Fibroblast of lung (primary cell): ENCODE results near the gene NFIC. TPM values are rescaled to one million over a fixed set of nuclear protein-coding genes. Genes with fewer than 3 reads are reported as not detected.
A peak's percentile ranks its signal among the peaks of the same experiment; 100 is the strongest.

ENCODE experiments used
- DNase-seq, 2 donors: peaks; one replicate each; pipeline versions ENCODE4 v3.0.0 to v3.0.0-alpha.2; 2010; ENCODE audit warnings: low read depth in 2 of 2
- H2AFZ ChIP-seq: 2 replicates; pipeline ENCODE4 v1.5.1; 2012; ENCODE audit warnings: low read length, control low read depth, inconsistent platforms
- H3K27ac ChIP-seq: 2 replicates; pipeline ENCODE4 v1.5.1; 2011; ENCODE audit warnings: low read length, control low read depth; ENCODE audit not compliant: insufficient read depth
- H3K27me3 ChIP-seq: 2 replicates; pipeline ENCODE4 v1.5.1; 2011; ENCODE audit warnings: mild to moderate bottlenecking, low read length; ENCODE audit not compliant: control insufficient read depth, insufficient read depth
- H3K36me3 ChIP-seq: 2 replicates; pipeline ENCODE4 v1.5.1; 2011; ENCODE audit warnings: low read length; ENCODE audit not compliant: control insufficient read depth, insufficient read depth
- H3K4me1 ChIP-seq: 2 replicates; pipeline ENCODE4 v1.5.1; 2011; ENCODE audit warnings: low read length; ENCODE audit not compliant: control insufficient read depth, insufficient read depth; ENCODE audit errors: extremely low read depth
- H3K4me2 ChIP-seq: 2 replicates; pipeline ENCODE4 v1.5.1; 2011; ENCODE audit warnings: low read length, control low read depth; ENCODE audit not compliant: insufficient read depth; ENCODE audit errors: extremely low read depth
- H3K4me3 ChIP-seq, 4 experiments: fragments of 200-600 bp in 1 of 4; sonication (generic) in 1 of 4; replicated peaks in 1 of 4; 2 replicates each; pipeline ENCODE4 v1.5.1; 2011 to 2016; ENCODE audit warnings: low read length in 4 of 4, low read depth in 3 of 4, mild to moderate bottlenecking in 3 of 4, control low read depth in 2 of 4, inconsistent platforms in 1 of 4, mixed read lengths in 1 of 4; ENCODE audit not compliant: insufficient read depth in 1 of 4; ENCODE audit errors: control extremely low read depth in 1 of 4
- H3K79me2 ChIP-seq: 2 replicates; pipeline ENCODE4 v1.5.1; 2012; ENCODE audit warnings: mild to moderate bottlenecking, low read length, inconsistent platforms; ENCODE audit not compliant: control insufficient read depth, insufficient read depth
- H3K9ac ChIP-seq: 2 replicates; pipeline ENCODE4 v1.5.1; 2011; ENCODE audit warnings: mild to moderate bottlenecking, low read length, control low read depth; ENCODE audit not compliant: insufficient read depth
- H3K9me3 ChIP-seq: 2 replicates; pipeline ENCODE4 v1.5.1; 2012; ENCODE audit warnings: low read depth, low read length; ENCODE audit not compliant: control insufficient read depth, insufficient read depth
- H4K20me1 ChIP-seq: 2 replicates; pipeline ENCODE4 v1.5.1; 2011; ENCODE audit warnings: low read length; ENCODE audit not compliant: control insufficient read depth, insufficient read depth; ENCODE audit errors: extremely low read depth
- EZH2 ChIP-seq: IDR thresholded peaks from 2 replicates; pipeline ENCODE4 v1.5.1; 2012; ENCODE audit warnings: low read length, control low read depth, mild to moderate bottlenecking; ENCODE audit errors: missing control alignments
- polyA plus RNA-seq, 2 donors: library from polyadenylated mRNA; depleted of rRNA in 1 of 2; stranded (reverse) in 1 of 2; unstranded in 1 of 2; fragments of >200 nt; gene quantifications; 2 replicates each; pipeline ENCODE4 v1.2.1, GENCODE V29; 2011 to 2012; ENCODE audit warnings: missing spikeins in 1 of 2
- total RNA-seq: library from RNA; depleted of rRNA; stranded (reverse); fragments of >200 nt; gene quantifications from 2 replicates; pipeline ENCODE4 v1.2.1, GENCODE V29; 2014
- TF ChIP-seq, protein P1 (sequence below), 2 donors: IDR thresholded peaks in 1 of 2; conservative IDR thresholded peaks in 1 of 2; 1 replicate in 1 of 2; 2 replicates in 1 of 2; pipeline ENCODE4 v1.5.1; 2011 to 2012; ENCODE audit warnings: low read length in 2 of 2, control low read depth in 1 of 2, inconsistent platforms in 1 of 2, low read depth in 1 of 2, mild to moderate bottlenecking in 1 of 2

Gene NFIC
- total and polyA plus RNA-seq, 2 donors (not counting 1 experiment from before 2014, with no cell fraction given) = 7.9 to 66.4 TPM

DNA sequence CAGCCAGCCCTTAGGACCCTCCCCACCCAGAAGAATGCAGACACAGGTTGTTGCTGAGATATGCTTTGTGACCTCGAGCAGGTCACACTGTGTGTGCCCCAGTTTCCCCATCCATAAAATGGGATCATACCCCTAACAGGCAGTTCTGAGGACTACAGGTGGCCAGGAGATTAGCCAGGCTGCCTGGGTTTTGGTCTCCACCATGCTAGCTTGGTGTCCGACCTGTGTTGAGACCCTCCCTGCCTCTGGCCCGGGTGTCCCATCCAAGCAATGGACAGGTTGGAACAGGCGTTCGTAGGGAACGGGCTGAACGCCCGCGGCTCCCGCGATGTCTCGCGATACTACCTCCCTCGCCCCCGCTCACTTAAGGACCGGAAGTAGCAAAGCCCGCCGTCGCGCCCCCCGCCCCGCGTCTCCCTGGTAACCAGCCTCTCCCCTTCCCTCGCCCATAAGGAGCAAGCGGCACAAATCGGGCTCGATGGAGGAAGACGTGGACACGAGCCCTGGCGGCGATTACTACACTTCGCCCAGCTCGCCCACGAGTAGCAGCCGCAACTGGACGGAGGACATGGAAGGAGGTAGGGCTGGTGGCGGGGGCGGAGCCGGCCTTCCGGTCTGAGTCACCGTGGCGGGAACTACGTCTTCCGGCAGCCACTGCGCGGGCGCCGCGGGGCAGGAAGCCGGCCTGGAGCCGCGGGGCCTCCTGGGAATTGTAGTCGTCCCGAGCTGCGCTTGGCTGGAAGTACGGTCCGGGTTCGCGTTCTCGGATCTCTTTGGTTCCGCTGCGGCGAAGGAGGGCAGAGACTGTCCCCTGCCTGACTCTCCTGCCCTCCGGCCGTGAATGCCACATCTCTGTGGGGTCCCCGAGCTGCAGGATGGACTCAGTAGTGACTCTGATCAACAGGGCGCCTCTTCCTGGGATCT lies 68.5 kb downstream of the NFIC start:
- H3K27ac ChIP-seq = peak overlapping the region; percentile 94
- DNase-seq = peak; percentile 93 to 94
- H3K9ac ChIP-seq = peak overlapping the region; percentile 67
- peak overlapping the region; percentile 38 for H2AFZ ChIP-seq
- H3K4me2 ChIP-seq = peak overlapping the region; percentile 71
- TF ChIP-seq, protein P1, sequence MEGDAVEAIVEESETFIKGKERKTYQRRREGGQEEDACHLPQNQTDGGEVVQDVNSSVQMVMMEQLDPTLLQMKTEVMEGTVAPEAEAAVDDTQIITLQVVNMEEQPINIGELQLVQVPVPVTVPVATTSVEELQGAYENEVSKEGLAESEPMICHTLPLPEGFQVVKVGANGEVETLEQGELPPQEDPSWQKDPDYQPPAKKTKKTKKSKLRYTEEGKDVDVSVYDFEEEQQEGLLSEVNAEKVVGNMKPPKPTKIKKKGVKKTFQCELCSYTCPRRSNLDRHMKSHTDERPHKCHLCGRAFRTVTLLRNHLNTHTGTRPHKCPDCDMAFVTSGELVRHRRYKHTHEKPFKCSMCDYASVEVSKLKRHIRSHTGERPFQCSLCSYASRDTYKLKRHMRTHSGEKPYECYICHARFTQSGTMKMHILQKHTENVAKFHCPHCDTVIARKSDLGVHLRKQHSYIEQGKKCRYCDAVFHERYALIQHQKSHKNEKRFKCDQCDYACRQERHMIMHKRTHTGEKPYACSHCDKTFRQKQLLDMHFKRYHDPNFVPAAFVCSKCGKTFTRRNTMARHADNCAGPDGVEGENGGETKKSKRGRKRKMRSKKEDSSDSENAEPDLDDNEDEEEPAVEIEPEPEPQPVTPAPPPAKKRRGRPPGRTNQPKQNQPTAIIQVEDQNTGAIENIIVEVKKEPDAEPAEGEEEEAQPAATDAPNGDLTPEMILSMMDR (conservative IDR thresholded peaks at IDR 0.05 in 1 of 2, IDR thresholded peaks at IDR 0.05 in 1 of 2; ENCODE audit: low read depth in 1 of 2, low read length in 2 of 2) = no peak
- TF ChIP-seq EZH2 = no peak
- peaks cover 28% of the 10 kb centered on the region for H3K79me2 ChIP-seq
- H4K20me1 ChIP-seq = no peaks in the 10 kb centered on the region
- peak overlapping the region in 3 of 4 experiments; percentile 23 to 36 (median 31) for H3K4me3 ChIP-seq
- H3K9me3 ChIP-seq = no peaks in the 10 kb centered on the region
- H3K36me3 ChIP-seq = peaks cover 34% of the 10 kb centered on the region
- H3K4me1 ChIP-seq = peaks cover 12% of the 10 kb centered on the region
- no peaks in the 10 kb centered on the region for H3K27me3 ChIP-seq

DNA sequence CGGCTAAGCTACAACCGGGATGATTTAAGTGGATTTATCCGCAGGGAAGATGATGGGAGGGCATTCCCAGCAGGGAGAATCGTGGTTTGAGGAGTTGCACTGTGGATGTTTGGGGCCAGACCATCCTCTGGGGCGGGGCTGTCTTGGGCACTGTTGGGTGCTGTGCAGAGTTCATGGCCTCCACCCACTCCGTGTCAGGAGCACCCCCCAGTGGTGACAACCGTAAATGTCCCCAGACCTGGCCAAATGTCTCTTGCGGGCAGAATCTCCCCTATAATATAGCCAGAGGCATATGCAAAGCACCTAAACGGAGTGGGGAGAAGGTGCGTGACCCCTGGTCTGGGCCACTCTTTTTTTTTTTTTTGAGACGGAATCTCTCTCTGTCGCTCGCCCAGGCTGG lies 73.7 kb downstream of the NFIC start:
- Histone ChIP-seq H3K27ac (no peak overlapping the region), H3K9ac (no peak overlapping the region), H3K36me3 (peaks cover 20% of the 10 kb centered on the region), H3K4me2 (no peak overlapping the region), H3K9me3 (no peaks in the 10 kb centered on the region), H2AFZ (no peak overlapping the region), H3K79me2 (peaks cover 30% of the 10 kb centered on the region), H3K27me3 (no peaks in the 10 kb centered on the region), H3K4me1 (peaks cover 10% of the 10 kb centered on the region), H4K20me1 (no peaks in the 10 kb centered on the region), H3K4me3 (no peak overlapping the region)
- no peak for DNase-seq
- TF ChIP-seq EZH2 = no peak
- TF ChIP-seq, protein P1 (conservative IDR thresholded peaks at IDR 0.05 in 1 of 2, IDR thresholded peaks at IDR 0.05 in 1 of 2; ENCODE audit: low read depth in 1 of 2, low read length in 2 of 2) = peak; percentile 20 to 34

DNA sequence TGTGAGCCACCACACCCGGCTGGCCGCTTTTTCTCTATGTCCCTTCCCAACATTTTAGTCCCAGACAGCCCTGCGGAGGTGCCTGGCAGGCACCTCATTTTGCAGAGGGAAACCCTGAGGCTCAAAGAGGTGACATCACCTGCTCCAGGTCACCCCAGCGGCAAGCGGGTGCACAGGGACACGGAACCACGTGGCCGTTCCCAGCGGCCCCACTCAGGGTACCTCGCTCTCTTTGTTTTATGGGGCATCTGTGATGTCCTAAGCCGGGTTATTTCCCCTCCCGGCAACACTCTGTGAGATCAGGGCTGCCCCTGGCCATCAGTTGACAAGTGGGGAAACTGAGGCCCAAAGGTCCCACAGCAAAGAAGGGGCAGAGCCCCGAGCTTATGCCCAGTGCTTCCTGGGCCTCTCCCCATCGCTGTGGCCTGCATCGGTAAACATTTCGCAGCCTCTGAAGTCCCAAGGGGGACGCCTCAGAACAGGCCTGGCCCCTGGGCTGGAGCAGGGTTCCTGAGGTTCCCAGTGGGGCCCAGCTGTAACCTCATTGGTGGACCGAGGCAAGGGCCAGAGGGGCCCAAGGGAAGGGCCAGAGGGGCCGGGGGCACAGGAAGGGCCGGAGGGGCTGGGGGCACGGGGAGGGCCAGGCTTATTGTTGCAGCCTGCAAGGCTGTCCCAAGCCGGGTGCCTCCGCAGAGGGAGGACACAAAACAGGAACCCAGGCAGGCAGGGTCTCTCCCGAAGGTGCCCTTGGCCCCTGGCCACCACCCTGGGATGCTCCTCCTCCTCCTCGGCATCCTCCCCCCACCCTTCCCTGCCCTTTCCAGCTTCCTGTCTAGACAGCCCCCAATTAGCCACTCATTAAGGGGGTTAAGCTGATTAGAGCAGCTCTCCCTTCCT lies 75.0 kb downstream of the NFIC start:
- TF ChIP-seq, protein P1 (conservative IDR thresholded peaks at IDR 0.05 in 1 of 2, IDR thresholded peaks at IDR 0.05 in 1 of 2; ENCODE audit: low read depth in 1 of 2, low read length in 2 of 2) = no peak
- TF ChIP-seq EZH2 = no peak
- no peak overlapping the region for H3K4me2 ChIP-seq
- H3K4me3 ChIP-seq = no peak overlapping the region
- peaks cover 7% of the 10 kb centered on the region for H3K4me1 ChIP-seq
- H3K36me3 ChIP-seq = peaks cover 27% of the 10 kb centered on the region
- H3K27ac ChIP-seq = no peak overlapping the region
- no peak overlapping the region for H3K9ac ChIP-seq
- no peak overlapping the region for H2AFZ ChIP-seq
- no peak for DNase-seq
- H3K27me3 ChIP-seq = no peaks in the 10 kb centered on the region
- H3K9me3 ChIP-seq = no peaks in the 10 kb centered on the region
- no peaks in the 10 kb centered on the region for H4K20me1 ChIP-seq
- peaks cover 37% of the 10 kb centered on the region for H3K79me2 ChIP-seq
